ENCODE results near the gene PLEKHG4B. TPM values are rescaled to one million over a fixed set of nuclear protein-coding genes. Genes with fewer than 3 reads are reported as not detected.

Gene PLEKHG4B
- total RNA-seq, 1 experiment from 2014 or later, result 0.02 TPM

GRCh38 chr5:206406-206805 lies 114.4 kb downstream of the PLEKHG4B start:
- Histone ChIP-seq H3K36me3 (ENCODE audit: control insufficient read depth in 1 of 2, insufficient read depth in 2 of 2, low read length in 2 of 2) (peaks cover 0 to 7% of the 10 kb centered on the region in 2 experiments; a peak in 2 of 4 replicates), H3K79me2 (ENCODE audit: insufficient read depth, low read length) (peaks cover 29% of the 10 kb centered on the region), H3K27me3 (ENCODE audit: insufficient read depth, low read length) (no peaks in the 10 kb centered on the region), H3K27ac (ENCODE audit: low read depth, low read length) (no peak overlapping the region), H2AFZ (ENCODE audit: low read depth, low read length, poor library complexity, severe bottlenecking) (no peak overlapping the region), H3K9me3 (ENCODE audit: control insufficient read depth in 1 of 2, insufficient read depth in 1 of 2, low read depth in 1 of 2, low read length in 2 of 2) (no peaks in the 10 kb centered on the region), H3K9ac (ENCODE audit: low read length) (no peak overlapping the region), H3K4me2 (ENCODE audit: low read length) (no peak overlapping the region), H3K9me2 (ENCODE audit: insufficient read depth) (no peaks in the 10 kb centered on the region), H3K4me3 (replicated peaks in 1 of 2; ENCODE audit: low read depth in 1 of 2, low read length in 2 of 2) (no peak overlapping the region), H3K4me1 (ENCODE audit: control insufficient read depth in 1 of 2, insufficient read depth in 2 of 2, low read length in 2 of 2) (no peaks in the 10 kb centered on the region), H4K20me1 (ENCODE audit: insufficient read depth) (no peaks in the 10 kb centered on the region)
- BruUV-seq (replicated peaks), result no TSS peak
- intact Hi-C loops (cut with micrococcal nuclease), result no loop called here
- TF ChIP-seq CTCF (IDR thresholded peaks at IDR 0.05 in 2 of 3, conservative IDR thresholded peaks at IDR 0.05 in 1 of 3; ENCODE audit: borderline replicate concordance in 1 of 3, insufficient read depth in 1 of 3, low read depth in 2 of 3, low read length in 2 of 3) (no peak), REST (IDR thresholded peaks at IDR 0.05; ENCODE audit: low read depth) (no peak), POLR2AphosphoS5 (IDR thresholded peaks at IDR 0.05; ENCODE audit: low read depth, low read length) (no peak), EGR1 (IDR thresholded peaks at IDR 0.05; ENCODE audit: low read depth) (no peak), TCF7L2 (IDR thresholded peaks at IDR 0.05; ENCODE audit: borderline replicate concordance, extremely low read depth, insufficient read depth, insufficient read length) (no peak), SP1 (IDR thresholded peaks at IDR 0.05; ENCODE audit: low read depth) (no peak), YY1 (IDR thresholded peaks at IDR 0.05; ENCODE audit: extremely low read depth, insufficient replicate concordance, low read depth, low read length) (no peak), CEBPB (IDR thresholded peaks at IDR 0.05; ENCODE audit: low read depth) (no peak), ZBTB33 (IDR thresholded peaks at IDR 0.05; ENCODE audit: extremely low read depth, insufficient replicate concordance, low read length) (no peak), RAD21 (IDR thresholded peaks at IDR 0.05; ENCODE audit: low read depth) (no peak), POLR2A (IDR thresholded peaks at IDR 0.05; ENCODE audit: borderline replicate concordance, extremely low read depth, insufficient read depth, insufficient read length) (no peak), MAX (IDR thresholded peaks at IDR 0.05) (no peak), ZFX (IDR thresholded peaks at IDR 0.05) (no peak), SRF (IDR thresholded peaks at IDR 0.05; ENCODE audit: low read depth) (no peak), SIN3A (IDR thresholded peaks at IDR 0.05; ENCODE audit: low read depth) (no peak), EZH2 (IDR thresholded peaks at IDR 0.05) (no peak), CBX3 (IDR thresholded peaks at IDR 0.05; ENCODE audit: low read depth) (no peak), JUND (IDR thresholded peaks at IDR 0.05) (no peak), ZNF274 (IDR thresholded peaks at IDR 0.05; ENCODE audit: low read depth, low read length) (no peak), EZH2phosphoT487 (IDR thresholded peaks at IDR 0.05; ENCODE audit: borderline replicate concordance) (no peak)
- ChIA-PET CTCF (no interaction called here), RAD21 (ENCODE audit: low non-redundant PET in 1 of 2, low total read pairs in 2 of 2, uncharacterized antibody in 2 of 2, unreplicated experiment in 2 of 2) (no interaction called here), POLR2A (no interaction called here)
- DNase-seq (ENCODE audit: low read depth, low spot score) (no peak), ATAC-seq (no peak)

Measured in HCT116 (cell line).